Activated CD4-positive, alpha-beta T cell treated with anti-CD3 and anti-CD28 coated beads, Interleukin-2, amount 50 U/mL, for 48 hours (primary cell): Measurements from ENCODE around the gene ACSL4.
"Not testable (repeated sequence)": the region's sequence is repeated elsewhere in the genome, so short reads cannot be mapped to it uniquely, and the experiment has no call there.

ENCODE experiments used
- DNase-seq, 2 experiments: peaks; one replicate each; pipeline ENCODE4 v3.0.0-alpha.2; 2020

Gene ACSL4

GRCh38 chrX:109732807-109733612 is at the start of gene ACSL4:
ACSL4 (minus strand) TSS chrX:109733257; CDS start chrX:109683363, 49,894 bp downstream.
- peak; percentile 82 to 85 for DNase-seq

GRCh38 chrX:109777749-109778148 is 44.7 kb upstream of the ACSL4 start:
- DNase-seq = no peak

GRCh38 chrX:109776986-109777385 is 43.9 kb upstream of the ACSL4 start:
- DNase-seq = no peak

GRCh38 chrX:109776432-109776831 is 43.4 kb upstream of the ACSL4 start:
- DNase-seq = no peak

DNA sequence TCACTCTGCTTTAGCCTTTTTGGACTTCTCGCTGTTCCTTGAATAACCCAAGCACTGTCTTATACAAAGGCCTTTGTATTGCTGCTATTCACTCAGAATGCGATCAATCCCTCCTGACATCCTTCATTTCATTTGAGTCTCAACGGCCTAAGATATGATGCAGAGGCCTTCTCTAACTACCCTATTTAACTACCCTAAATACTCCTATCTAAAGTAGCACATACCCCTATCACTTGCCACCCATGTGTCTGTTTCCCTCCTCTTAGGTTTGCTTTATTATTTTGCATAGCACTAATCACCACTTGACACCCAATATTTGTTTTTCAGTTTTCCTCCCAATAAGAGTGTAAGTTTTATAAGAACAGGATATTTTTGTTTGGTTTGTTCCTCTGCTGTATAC is 42.3 kb upstream of the ACSL4 start:
- DNase-seq = no peak

DNA sequence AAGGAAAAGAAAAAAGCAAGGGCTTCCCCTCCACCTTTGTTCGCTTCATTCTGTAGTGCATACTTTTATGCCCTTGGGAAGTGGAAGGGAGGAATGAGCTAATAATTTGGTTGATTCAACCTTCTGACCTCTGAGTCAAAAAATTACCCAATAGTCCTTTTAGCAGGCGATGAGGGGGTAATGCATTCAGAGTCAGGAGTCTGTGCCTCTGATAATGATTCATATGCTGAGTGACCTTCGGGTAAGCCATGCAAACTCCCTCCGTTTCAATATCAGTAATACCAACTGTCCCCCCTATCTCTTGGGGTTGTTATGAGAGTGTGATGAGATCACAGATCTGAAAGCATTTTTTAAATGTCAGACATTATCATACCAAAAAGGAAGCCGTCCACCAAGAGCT is 41.6 kb upstream of the ACSL4 start:
- DNase-seq = no peak

- DNase-seq = no peak
Measured at GRCh38 chrX:109774136-109774535, 41.1 kb upstream of the ACSL4 start.

GRCh38 chrX:109773374-109773773 is 40.3 kb upstream of the ACSL4 start:
- DNase-seq = no peak

DNA sequence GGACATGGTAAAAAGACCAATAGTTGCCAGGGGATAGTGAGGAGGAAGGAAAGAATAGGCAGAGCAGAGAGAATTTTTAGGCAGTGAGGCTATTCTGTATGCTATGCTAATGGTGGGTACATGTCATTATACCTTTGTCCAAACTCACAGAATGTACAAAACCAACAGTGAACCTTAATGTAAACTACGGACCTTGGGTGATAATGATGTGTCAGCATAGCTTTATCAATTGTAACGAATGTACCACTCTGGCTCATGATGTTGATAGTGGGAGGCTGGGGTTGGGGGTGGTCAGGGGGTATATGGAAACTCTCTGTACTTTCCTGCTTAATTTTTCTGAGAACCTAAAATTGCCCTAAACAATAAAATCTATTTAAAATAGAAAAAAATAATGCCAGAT is 37.7 kb upstream of the ACSL4 start:
- no peak for DNase-seq

GRCh38 chrX:109760922-109761250 is 27.8 kb upstream of the ACSL4 start:
- DNase-seq = no peak

- no peak for DNase-seq
Measured at GRCh38 chrX:109760209-109760921, 27.3 kb upstream of the ACSL4 start.

DNA sequence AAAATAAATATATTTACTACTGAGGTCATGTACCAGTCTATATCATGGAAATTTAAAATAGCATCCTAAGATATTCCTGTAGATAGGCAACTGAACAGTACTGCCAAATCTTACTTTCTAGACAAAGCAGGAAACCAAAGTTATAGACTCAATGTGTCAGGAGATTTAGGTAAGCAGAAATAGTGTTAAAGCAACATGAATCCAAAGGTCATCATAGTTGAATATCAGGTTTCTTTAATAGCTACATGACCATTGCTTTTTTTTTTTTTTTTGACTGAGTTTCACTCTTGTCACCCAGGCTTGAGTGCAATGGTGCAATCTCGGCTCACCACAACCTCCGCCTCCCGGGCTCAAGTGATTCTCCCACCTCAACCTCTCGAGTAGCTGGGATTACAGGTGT is 20.2 kb upstream of the ACSL4 start:
- no peak for DNase-seq

DNA sequence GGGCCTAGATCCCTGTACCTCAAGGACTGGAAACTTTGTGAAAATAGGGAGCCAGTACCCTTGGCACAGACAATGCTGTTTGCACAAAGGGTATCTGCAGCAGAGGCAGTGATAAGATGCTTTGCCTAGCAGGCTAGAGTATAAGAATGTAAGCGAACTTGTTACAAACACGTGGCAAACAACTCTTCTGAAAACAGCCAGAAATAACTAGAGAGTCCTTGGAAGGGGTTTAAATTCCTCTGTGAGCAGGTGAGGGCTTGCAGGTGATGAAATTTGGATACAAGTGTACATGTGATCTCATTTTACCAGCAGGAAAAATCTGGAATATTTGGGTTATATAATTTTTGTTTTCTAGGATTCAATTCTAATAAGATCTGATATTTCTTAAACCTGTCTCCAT is 18.6 kb upstream of the ACSL4 start:
- no peak for DNase-seq

GRCh38 chrX:109749207-109749606 is 16.1 kb upstream of the ACSL4 start:
- DNase-seq = no peak

DNA sequence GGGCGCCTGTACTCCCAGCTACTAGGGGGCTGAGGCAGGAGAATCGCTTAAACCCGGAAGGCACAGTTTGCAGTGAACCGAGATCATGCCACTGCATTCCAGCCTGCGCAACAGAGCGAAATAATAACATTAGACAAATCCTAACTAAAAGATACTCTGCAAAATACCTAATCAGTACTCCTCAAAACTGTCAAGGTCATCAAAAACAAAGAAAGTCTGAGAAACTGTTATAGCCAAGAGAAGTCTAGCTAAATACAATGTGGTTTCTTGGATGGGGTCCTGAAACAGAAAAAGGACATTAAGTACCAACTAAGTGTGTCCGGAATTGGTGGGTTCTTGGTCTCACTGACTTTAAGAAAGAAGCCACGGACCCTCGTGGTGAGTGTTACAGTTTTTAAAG is 14.6 kb upstream of the ACSL4 start:
- DNase-seq = no peak

DNA sequence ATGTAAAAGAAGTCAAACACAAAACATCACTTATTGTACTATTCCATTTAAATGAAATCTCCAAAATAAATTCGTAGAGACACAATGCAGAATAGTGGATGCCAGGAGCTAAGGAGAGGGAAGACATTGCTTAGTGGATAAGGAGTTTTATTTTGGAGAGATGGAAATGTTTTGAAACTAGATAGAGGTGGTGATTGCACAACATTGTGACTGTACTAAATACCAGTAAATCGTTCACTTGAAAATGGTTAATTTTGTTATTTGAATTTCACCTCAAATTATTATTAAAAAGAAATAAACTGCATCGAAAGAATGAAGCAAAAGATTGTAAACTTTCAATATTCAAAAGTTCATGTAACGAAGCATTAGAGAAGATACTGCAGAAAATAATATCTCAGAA is 9.7 kb upstream of the ACSL4 start:
- DNase-seq = no peak

GRCh38 chrX:109740896-109741295 is 7.8 kb upstream of the ACSL4 start:
- not testable (repeated sequence) for DNase-seq

- no peak for DNase-seq
Measured at GRCh38 chrX:109740433-109740809, 7.4 kb upstream of the ACSL4 start.

GRCh38 chrX:109739625-109740432 is 6.8 kb upstream of the ACSL4 start:
- no peak for DNase-seq

- no peak for DNase-seq
Measured at GRCh38 chrX:109735202-109735744, 2.2 kb upstream of the ACSL4 start.

- no peak for DNase-seq
Measured at GRCh38 chrX:109733613-109734083, 591 bp upstream of the ACSL4 start.

- DNase-seq = peak; percentile 21 to 30
Measured at GRCh38 chrX:109732017-109732801, 848 bp downstream of the ACSL4 start.

- DNase-seq = no peak
Measured at GRCh38 chrX:109728173-109728535, 4.9 kb downstream of the ACSL4 start.
